HT-29 (cell line): ENCODE data around the gene FBXO10. TPM values are rescaled to one million over a fixed set of nuclear protein-coding genes. Genes with fewer than 3 reads are reported as not detected.

ENCODE experiments used
- DNase-seq: peaks from one replicate; pipeline ENCODE4 v3.0.0-alpha.2; 2015; ENCODE audit warnings: low spot score
- total RNA-seq: library from RNA; depleted of rRNA; stranded (reverse); fragments of >200 nt; shearing (Covaris generic); gene quantifications from 2 replicates; pipeline ENCODE4 v1.2.3, GENCODE V29; 2014

Gene FBXO10
- total RNA-seq, 1 experiment from 2014 or later, result 7.4 TPM

GRCh38 chr9:37592108-37592951, 16.1 kb upstream of the FBXO10 start, which contains the start of gene TOMM5:
TOMM5 (minus strand) TSS chr9:37592597; CDS start chr9:37592532, 65 bp downstream.
- peak; percentile 78 for DNase-seq

DNA sequence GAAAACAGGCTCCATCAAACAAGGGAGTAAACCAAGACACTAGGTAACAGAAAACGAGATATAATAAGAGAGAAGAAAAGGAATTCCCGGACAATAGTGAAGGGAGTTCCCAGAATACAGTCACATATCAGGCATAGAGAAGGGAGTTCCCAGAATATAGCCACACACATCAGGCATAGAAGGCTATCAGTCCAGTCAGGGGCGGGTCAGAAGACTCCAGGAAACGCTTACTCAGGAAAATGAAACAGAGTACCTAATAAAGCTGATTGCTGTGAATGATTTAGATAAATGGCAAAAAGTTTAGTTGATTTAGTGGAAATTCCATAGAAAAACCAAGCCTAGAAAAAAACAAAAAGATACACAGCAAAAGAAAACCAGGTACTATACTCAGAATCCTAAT, 11.3 kb upstream of the FBXO10 start:
- DNase-seq, result no peak

DNA sequence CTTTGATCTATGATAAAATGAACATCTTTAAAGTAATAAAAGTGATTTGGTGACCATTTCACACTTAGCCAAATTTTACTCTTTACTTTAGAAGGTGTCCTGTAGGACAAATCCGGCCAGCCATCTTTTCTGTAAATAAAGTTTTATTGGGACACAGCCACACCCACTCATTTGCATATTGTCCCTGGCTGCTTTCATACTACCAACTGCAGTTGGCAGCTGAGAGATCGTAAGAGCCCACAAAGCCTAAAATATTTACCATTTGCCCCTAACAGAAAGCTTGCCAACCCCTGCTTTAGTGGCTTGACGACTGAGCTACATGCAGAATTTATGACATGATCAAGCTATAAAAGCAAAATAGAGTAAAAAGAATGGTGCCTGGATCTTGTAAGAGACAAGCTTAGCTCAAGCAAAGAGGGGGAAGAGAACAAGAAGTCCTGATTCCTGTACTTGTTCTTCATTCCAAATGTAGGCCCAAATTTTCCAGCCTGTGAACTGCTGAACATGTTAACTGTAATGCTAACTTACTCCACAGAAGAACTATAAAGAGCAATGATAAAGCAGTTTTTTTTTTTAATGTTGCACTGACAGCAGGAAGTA, 7.4 kb upstream of the FBXO10 start:
- DNase-seq, result no peak

DNA sequence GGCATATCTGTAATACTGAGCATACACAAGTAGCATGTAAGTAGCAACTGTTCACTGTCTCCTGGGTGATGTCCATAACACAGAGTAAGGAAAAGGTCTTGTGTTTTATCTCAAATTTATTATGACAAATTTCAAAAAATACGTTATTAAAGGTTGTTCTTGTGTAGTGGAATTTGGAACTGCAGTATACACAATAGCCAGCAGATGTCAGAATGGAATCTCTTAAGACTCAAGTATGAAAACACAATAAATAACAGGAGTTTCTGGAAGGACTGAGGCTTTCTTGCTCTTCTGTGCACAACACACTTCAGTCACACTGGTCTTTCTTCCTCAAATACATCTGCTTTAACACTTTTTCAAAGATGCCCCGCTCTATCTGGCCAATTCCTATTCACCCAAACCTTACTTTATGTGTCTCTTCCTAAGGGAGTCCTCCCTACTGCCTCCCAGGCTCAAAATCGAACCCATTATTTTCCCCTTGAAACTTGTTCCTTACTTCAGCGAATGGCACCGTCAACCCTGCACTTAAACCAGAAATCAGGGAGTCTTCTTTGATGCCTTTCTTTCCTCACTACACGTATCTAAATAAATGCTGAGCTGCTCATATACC, 6.5 kb upstream of the FBXO10 start:
- peak; percentile 46 for DNase-seq

DNA sequence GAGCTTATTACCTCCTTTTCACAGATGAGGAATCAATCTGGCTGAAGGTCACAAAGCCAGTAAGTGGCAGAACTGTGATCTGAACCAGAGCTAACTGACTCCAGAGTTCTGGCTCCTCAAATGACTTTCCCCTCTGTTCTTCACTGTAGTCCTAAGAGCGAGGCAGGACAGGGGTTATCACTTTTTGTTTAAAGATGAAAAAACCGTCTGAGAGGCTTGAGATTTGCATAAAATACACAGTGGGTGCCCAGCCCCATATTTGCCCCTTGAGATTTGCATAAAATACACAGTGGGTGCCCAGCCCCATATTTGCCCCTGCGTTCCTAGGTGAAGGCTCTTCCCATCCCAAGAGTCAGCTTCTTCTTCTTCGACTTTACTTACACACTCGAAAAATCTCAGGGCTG, 667 bp downstream of the FBXO10 start:
- DNase-seq, result no peak

GRCh38 chr9:37575001-37575400, 1.2 kb downstream of the FBXO10 start:
- DNase-seq, result no peak

DNA sequence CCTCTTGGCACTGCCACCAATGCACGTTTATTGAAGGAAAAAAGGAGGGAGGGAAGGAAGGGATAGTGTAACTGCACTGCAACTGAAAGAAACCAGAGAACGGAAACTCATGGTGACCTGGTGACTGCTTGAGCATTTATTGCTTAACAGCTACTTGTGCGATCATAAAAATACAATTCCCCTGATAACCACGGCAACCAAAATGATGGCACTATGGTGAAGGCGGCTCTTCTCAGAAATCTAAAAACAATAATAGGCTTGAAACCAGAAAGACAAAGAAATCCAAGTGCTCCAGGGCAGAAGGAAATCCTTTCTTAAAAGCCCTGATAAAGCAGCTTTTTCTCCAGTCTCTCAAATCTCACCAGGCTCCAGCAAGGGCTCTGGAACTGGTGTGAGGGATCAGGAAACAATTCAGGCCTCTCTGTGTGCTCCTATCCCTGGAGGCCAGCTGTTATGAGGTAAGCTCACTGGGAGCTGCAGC, 1.9 kb downstream of the FBXO10 start:
- DNase-seq, result no peak

- no peak for DNase-seq
Measured at GRCh38 chr9:37571282-37571681, 4.9 kb downstream of the FBXO10 start.

- no peak for DNase-seq
Measured at GRCh38 chr9:37566716-37567115, 9.5 kb downstream of the FBXO10 start.

GRCh38 chr9:37565661-37566618, 10.2 kb downstream of the FBXO10 start:
- no peak for DNase-seq

DNA sequence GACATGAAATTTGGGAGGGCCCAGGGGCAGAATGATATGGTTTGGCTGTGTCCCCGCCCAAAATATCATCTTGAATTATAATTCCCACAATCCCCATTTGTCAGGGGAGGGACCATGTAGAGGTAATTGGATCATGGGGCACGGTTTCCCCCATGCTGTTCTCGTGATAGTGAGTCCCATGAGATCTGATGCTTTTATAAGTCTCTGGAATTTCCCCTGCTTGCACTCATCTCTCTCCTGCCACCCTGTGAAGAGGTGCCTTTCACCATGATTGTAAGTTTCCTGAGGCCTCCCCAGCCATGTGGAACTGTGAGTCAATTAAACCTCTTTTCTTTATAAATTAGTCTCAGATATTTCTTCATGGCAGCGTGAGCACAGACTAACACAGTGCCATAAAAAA, 11.3 kb downstream of the FBXO10 start:
- DNase-seq, result no peak

DNA sequence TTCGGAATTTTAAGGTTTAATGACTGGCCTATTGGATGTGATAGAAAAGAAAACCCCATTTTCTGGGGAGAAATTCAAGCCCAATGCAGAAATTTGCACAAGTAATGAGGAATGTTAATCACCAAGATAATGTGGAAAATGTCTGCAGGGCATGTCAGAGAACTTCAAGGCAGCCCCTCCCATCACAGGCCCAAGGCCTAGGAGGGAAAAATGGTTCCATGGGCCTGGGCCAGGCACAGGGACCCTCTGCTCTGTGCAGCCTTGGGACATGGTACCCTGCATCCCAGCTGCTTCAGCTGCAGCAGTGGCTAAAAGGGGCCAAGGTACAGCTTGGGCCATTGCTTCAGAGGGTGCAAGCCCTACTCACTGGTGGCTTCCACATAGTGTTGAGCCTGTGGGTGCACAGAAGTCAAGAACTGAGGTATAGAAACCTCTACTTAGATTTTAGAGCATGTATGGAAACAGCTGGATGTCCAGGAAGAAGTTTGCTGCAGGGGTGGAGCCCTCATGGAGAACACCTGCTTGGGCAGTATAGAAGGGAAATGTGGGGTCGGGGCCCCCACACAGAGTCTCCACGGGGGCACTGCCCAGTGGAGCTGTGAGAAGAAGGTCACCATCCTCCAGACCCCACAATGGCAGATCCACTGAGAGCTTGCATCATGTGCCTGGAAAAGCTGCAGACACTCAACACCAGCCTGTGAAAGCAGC, 12.2 kb downstream of the FBXO10 start:
- DNase-seq, result no peak

- DNase-seq, result no peak
Measured at GRCh38 chr9:37562826-37563225, 13.4 kb downstream of the FBXO10 start.

GRCh38 chr9:37561682-37562081, 14.5 kb downstream of the FBXO10 start:
- no peak for DNase-seq

- no peak for DNase-seq
Measured at GRCh38 chr9:37559855-37560592, 16.2 kb downstream of the FBXO10 start.

DNA sequence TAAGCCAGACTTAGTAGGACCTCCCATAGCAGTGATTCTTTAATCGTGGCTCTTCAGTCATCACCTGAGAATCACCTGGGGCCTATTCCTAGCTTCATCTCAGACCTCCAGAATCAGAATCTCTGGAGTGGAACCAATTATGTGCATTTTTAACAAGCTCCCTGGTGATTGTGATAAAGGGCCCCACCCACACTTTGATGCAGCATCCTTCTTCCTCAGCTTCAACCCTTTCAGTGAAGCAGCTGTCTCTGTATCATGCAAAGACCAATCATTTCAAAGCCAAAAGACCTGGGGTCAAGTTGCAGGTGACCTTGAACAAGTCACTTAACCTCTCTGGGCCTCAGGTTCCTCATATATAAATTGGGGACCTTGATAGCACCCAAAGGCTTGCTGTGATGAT, 17.1 kb downstream of the FBXO10 start:
- no peak for DNase-seq

DNA sequence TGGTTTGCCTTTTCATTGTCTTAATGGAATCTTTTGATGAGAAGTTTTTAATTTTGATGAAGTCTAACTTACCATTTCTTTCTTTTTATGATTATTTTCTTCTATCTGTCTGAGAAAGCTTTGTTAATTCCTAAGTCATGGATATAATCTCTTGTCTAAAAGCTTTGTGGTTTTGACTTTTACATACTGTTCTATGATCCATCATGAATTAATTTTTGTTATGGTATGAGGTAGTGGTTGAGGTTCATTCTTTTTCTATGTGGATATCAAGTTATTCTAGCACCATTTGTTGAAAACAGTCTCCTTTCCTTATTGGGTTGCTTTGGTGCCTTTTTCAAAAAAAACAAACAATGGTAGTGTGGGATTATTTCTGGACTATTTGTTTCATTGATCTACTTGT, 20.4 kb downstream of the FBXO10 start:
- DNase-seq, result no peak

DNA sequence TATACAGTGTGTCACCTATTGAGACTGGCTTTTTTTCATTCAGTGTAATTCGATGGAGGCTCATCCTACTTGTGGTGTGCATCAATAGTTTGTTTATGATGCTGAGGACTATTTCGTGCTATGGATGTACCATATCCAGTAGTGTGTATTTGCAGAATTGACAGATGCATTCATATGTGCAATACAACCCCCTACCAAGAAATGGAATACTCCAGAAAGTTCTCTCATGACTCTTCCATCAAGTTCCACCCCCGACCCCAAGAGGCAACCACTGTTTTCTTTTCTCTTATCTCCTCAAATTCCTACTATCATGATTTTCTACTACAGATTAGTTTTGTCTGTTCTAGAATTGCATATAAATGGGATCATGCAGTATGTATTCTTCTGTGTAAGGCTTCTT, 21.9 kb downstream of the FBXO10 start:
- DNase-seq, result no peak

DNA sequence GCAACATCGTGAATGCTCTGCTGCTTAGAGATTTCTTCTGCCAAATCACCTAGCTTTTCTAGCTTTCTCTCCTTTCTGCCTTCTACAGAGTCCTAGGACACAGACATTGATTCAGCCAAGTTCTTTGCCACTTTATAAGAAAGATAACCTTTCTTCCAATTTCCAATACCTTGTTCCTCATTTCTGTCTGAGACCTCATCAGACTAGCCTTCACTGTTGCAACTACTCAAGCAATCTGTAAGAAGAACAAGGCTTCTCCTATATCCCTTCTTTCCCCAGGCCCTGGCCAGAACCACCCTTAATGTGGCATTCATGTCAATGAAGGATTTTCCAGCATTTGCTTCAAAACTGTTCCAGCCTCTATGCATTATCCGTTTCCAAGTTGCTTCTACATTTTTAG, 24.3 kb downstream of the FBXO10 start:
- DNase-seq, result no peak

DNA sequence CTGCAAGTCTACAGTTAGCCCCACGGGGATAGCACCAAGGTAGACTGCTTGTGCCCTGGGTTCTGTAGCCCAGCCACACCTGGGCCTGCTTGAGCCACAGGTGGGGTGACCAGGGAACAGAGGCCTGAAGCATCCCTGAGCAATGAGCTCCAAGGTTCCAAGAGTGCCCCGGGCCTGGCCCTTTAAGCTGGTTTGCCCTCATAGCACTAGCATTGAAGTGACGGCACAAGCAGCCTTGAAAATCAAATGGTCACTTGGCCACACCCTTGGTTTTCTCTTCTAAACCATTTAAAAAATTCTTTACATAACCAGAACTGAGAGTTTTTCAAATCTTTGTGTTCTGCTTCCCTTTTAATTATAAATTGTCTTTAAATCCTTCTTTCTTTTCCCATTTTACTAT, 24.7 kb downstream of the FBXO10 start:
- DNase-seq, result no peak
